Keratinocyte (primary cell): ENCODE data around the gene CDK13. TPM values are rescaled to one million over a fixed set of nuclear protein-coding genes. Genes with fewer than 3 reads are reported as not detected.

ENCODE experiments used
- DNase-seq: peaks from one replicate; pipeline ENCODE4 v3.0.0-alpha.2; 2011; ENCODE audit warnings: low read depth, missing footprints, low spot score
- FAIRE-seq: peaks from 2 replicates; lab custom pipeline; 2011; peaks lifted over from hg19 to GRCh38; lab: Jason Lieb, UNC
- H2AFZ ChIP-seq: 2 replicates; pipeline ENCODE4 v1.6.0; 2012; ENCODE audit warnings: low read length, control low read depth, inconsistent platforms; ENCODE audit not compliant: control insufficient read depth
- H3K27ac ChIP-seq: 2 replicates; pipeline ENCODE4 v1.5.1; 2011; ENCODE audit warnings: low read length; ENCODE audit not compliant: control insufficient read depth, insufficient read depth
- H3K27me3 ChIP-seq: 3 replicates; pipeline ENCODE4 v1.6.0; 2011; ENCODE audit warnings: low read length; ENCODE audit not compliant: control insufficient read depth, insufficient read depth; ENCODE audit errors: extremely low read depth
- H3K36me3 ChIP-seq, 2 experiments: 2 replicates in 1 of 2; 3 replicates in 1 of 2; pipeline ENCODE4 v1.5.1; 2011; ENCODE audit warnings: low read length in 2 of 2, mild to moderate bottlenecking in 1 of 2; ENCODE audit not compliant: control insufficient read depth in 2 of 2, insufficient read depth in 2 of 2; ENCODE audit errors: extremely low read depth in 1 of 2
- H3K4me1 ChIP-seq: 3 replicates; pipeline ENCODE4 v1.5.1; 2011; ENCODE audit warnings: low read length; ENCODE audit not compliant: control insufficient read depth, insufficient read depth; ENCODE audit errors: extremely low read depth
- H3K4me2 ChIP-seq: 3 replicates; pipeline ENCODE4 v1.6.0; 2011; ENCODE audit warnings: low read depth, low read length; ENCODE audit not compliant: control insufficient read depth, insufficient read depth; ENCODE audit errors: extremely low read depth
- H3K4me3 ChIP-seq, 3 experiments: fragments of 200-600 bp in 1 of 3; sonication (generic) in 1 of 3; 2 replicates in 2 of 3; 3 replicates in 1 of 3; pipeline ENCODE4 v1.5.1; 2011 to 2016; ENCODE audit warnings: low read length in 3 of 3, mild to moderate bottlenecking in 3 of 3, control low read depth in 2 of 3, inconsistent platforms in 1 of 3, low read depth in 1 of 3, mixed read lengths in 1 of 3, mixed run types in 1 of 3, moderate library complexity in 1 of 3; ENCODE audit not compliant: control insufficient read depth in 2 of 3, insufficient read depth in 2 of 3; ENCODE audit errors: extremely low read depth in 1 of 3
- H3K79me2 ChIP-seq: 2 replicates; pipeline ENCODE4 v1.6.0; 2012; ENCODE audit warnings: low read length; ENCODE audit not compliant: control insufficient read depth, insufficient read depth
- H3K9ac ChIP-seq: 3 replicates; pipeline ENCODE4 v1.6.0; 2011; ENCODE audit warnings: low read length; ENCODE audit not compliant: control insufficient read depth, insufficient read depth; ENCODE audit errors: extremely low read depth
- H3K9me1 ChIP-seq: 3 replicates; pipeline ENCODE4 v1.6.0; 2011; ENCODE audit warnings: low read length; ENCODE audit not compliant: control insufficient read depth, insufficient read depth; ENCODE audit errors: extremely low read depth
- H3K9me3 ChIP-seq: 2 replicates; pipeline ENCODE4 v1.5.1; 2012; ENCODE audit warnings: low read depth, low read length; ENCODE audit not compliant: control insufficient read depth
- H4K20me1 ChIP-seq: 3 replicates; pipeline ENCODE4 v1.6.0; 2011; ENCODE audit warnings: low read length; ENCODE audit not compliant: control insufficient read depth, insufficient read depth; ENCODE audit errors: extremely low read depth
- EZH2 ChIP-seq: IDR thresholded peaks from one replicate; pipeline ENCODE4 v1.6.1; 2012; ENCODE audit warnings: inconsistent platforms, mild to moderate bottlenecking, low read length, moderate library complexity
- dilution Hi-C: fragments of 300-500 bp; cut with MboI; formaldehyde crosslinking; loops from one replicate; pipeline ENCODE4 v1.7.0; 2020; ENCODE audit warnings: low sequenced_read_pairs; ENCODE audit not compliant: extremely low pct_ligation_motif_present
- polyA plus RNA-seq, 5 experiments: library from polyadenylated mRNA; depleted of rRNA in 3 of 5; stranded (reverse) in 3 of 5; stranded (forward) in 1 of 5; unstranded in 1 of 5; fragments of >200 nt; gene quantifications; 1 replicate in 1 of 5; 2 replicates in 3 of 5; 3 replicates in 1 of 5; pipeline versions ENCODE4 v1.2.1 to v1.2.3, GENCODE V29; 2011 to 2012; ENCODE audit warnings: missing spikeins in 2 of 5, low read depth in 1 of 5, low replicate concordance in 1 of 5
- TF ChIP-seq, protein P1 (sequence below), 3 experiments: IDR thresholded peaks in 1 of 3; conservative IDR thresholded peaks in 1 of 3; optimal IDR thresholded peaks in 1 of 3; 2 replicates in 2 of 3; 3 replicates in 1 of 3; pipeline versions ENCODE3 to v1.5.1; 2011; ENCODE audit warnings: low read length in 3 of 3, mild to moderate bottlenecking in 3 of 3, moderate library complexity in 2 of 3, control low read depth in 1 of 3, inconsistent platforms in 1 of 3; ENCODE audit not compliant: insufficient read depth in 2 of 3; ENCODE audit errors: extremely low read depth in 1 of 3

CDK13 gene
- polyA plus RNA-seq, 1 donor (not counting 4 experiments of a cell fraction or from before 2014, with no cell fraction given): 25.4 TPM

DNA sequence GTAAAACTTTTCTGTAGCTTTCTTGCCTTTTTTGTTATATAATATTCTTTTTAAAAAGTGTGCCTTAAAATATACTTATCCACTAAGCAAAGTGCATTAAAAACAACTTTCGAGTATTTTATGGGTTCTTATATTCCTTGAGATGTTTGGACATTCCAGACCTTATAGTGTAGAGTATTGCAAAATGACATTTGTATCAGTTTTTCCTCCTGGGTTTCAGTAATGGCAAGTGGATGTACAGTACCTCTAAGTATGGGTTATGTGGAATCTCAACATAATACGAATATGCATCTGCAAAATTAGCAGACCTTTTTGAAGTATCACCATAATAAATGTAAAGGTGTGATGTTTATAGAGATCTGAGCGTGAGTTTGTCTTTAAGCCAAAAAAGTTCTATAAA, 2.7 kb downstream of the CDK13 start:
- H3K4me1 ChIP-seq: peaks cover 6% of the 10 kb centered on the region
- DNase-seq: no peak

DNA sequence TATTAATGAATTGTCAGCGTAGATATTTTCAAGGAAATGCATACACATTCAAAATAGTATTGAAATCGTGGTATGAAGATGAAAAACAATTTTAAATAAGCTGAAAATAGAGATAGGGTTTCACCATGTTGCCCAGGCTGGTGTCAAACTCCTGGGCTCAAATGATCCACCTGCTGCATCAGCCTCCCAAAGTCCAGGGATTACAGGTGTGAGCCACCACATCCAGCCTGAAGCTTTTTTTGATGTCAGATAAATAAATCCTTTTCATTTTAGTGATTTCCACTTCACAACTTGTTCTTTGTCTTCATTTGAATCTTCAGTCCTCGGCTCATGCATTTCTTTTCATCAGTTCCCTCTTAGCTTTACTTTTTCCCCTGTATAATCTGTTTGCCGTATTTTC, 4.6 kb downstream of the CDK13 start:
- H3K9me3 ChIP-seq: no peaks in the 10 kb centered on the region
- H3K27me3 ChIP-seq: no peaks in the 10 kb centered on the region
- no peak overlapping the region for H3K9ac ChIP-seq
- no peak overlapping the region for H3K4me3 ChIP-seq
- H3K9me1 ChIP-seq: no peaks in the 10 kb centered on the region
- no peaks in the 10 kb centered on the region for H3K4me1 ChIP-seq
- no peak for FAIRE-seq
- no peak overlapping the region for H3K4me2 ChIP-seq
- peaks cover 3% of the 10 kb centered on the region for H4K20me1 ChIP-seq
- no peak for TF ChIP-seq EZH2
- TF ChIP-seq, protein P1, sequence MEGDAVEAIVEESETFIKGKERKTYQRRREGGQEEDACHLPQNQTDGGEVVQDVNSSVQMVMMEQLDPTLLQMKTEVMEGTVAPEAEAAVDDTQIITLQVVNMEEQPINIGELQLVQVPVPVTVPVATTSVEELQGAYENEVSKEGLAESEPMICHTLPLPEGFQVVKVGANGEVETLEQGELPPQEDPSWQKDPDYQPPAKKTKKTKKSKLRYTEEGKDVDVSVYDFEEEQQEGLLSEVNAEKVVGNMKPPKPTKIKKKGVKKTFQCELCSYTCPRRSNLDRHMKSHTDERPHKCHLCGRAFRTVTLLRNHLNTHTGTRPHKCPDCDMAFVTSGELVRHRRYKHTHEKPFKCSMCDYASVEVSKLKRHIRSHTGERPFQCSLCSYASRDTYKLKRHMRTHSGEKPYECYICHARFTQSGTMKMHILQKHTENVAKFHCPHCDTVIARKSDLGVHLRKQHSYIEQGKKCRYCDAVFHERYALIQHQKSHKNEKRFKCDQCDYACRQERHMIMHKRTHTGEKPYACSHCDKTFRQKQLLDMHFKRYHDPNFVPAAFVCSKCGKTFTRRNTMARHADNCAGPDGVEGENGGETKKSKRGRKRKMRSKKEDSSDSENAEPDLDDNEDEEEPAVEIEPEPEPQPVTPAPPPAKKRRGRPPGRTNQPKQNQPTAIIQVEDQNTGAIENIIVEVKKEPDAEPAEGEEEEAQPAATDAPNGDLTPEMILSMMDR (optimal IDR thresholded peaks at IDR 0.05 in 1 of 3, IDR thresholded peaks at IDR 0.05 in 1 of 3, conservative IDR thresholded peaks at IDR 0.05 in 1 of 3; ENCODE audit: extremely low read depth in 1 of 3, insufficient read depth in 2 of 3, low read length in 3 of 3): no peak
- H2AFZ ChIP-seq: no peak overlapping the region
- H3K36me3 ChIP-seq: no peaks in the 10 kb centered on the region
- H3K27ac ChIP-seq: no peak overlapping the region
- DNase-seq: no peak
- H3K79me2 ChIP-seq: peaks cover 94% of the 10 kb centered on the region
- dilution Hi-C loops: no loop called here

More for the DNA sequence above, 2.7 kb downstream of the CDK13 start:
- H3K9me3 ChIP-seq: no peaks in the 10 kb centered on the region
- peak overlapping the region; percentile 95 for H3K9ac ChIP-seq
- TF ChIP-seq, protein P1 (optimal IDR thresholded peaks at IDR 0.05 in 1 of 3, IDR thresholded peaks at IDR 0.05 in 1 of 3, conservative IDR thresholded peaks at IDR 0.05 in 1 of 3; ENCODE audit: extremely low read depth in 1 of 3, insufficient read depth in 2 of 3, low read length in 3 of 3): no peak
- no peak for TF ChIP-seq EZH2
- H3K4me2 ChIP-seq: peak overlapping the region; percentile 79
- peaks cover 3% of the 10 kb centered on the region for H4K20me1 ChIP-seq
- H3K79me2 ChIP-seq: peaks cover 76% of the 10 kb centered on the region
- dilution Hi-C loops: no loop called here
- no peak overlapping the region for H2AFZ ChIP-seq
- H3K4me3 ChIP-seq: peak overlapping the region; percentile 92 to 96 (median 94)
- no peak for FAIRE-seq
- no peaks in the 10 kb centered on the region for H3K27me3 ChIP-seq
- no peaks in the 10 kb centered on the region for H3K36me3 ChIP-seq
- peak overlapping the region; percentile 97 for H3K27ac ChIP-seq
- H3K9me1 ChIP-seq: no peaks in the 10 kb centered on the region
